Measurements from ENCODE around the gene RMDN3.

Gene RMDN3

DNA sequence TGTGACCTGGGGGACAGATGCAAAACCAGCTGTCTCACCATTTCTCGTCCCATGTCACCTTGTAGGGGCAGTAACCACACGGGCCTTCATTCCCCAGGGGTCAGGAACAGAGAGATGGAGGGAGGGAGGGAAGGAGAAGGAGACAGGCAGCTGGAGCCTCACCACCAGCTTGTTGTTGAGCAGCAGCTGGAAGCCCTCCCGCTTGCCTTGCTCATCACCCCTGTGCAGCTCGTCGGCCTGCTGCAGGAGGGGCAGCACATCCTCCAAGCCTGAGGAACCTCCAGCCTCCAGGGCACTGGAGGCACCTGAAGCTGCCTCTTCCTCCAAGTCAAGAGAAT lies 10.3 kb downstream of the RMDN3 start:
- 90% methylated on average over 5 of the region's 5 CpGs for WGBS (ENCODE audit: insufficient coverage)
- Histone ChIP-seq H3K27me3 (replicated peaks in 2 of 5; ENCODE audit: control insufficient read depth in 4 of 5, insufficient read depth in 5 of 5, low read length in 4 of 5) (no peaks in the 10 kb centered on the region), H3K27ac (ENCODE audit: insufficient read depth in 1 of 2, low read depth in 1 of 2, low read length in 2 of 2, poor library complexity in 1 of 2, severe bottlenecking in 2 of 2) (no peak overlapping the region), H3K4me1 (ENCODE audit: control extremely low read depth in 1 of 4, control insufficient read depth in 4 of 4, insufficient read depth in 4 of 4, low read length in 3 of 4) (peaks cover 0 to 35% (median 32%) of the 10 kb centered on the region in 4 experiments), H3K4me3 (ENCODE audit: control insufficient read depth in 1 of 7, extremely low read depth in 1 of 7, insufficient read depth in 4 of 7, low read depth in 2 of 7, low read length in 6 of 7) (no peak overlapping the region), H3K9me3 (ENCODE audit: control extremely low read depth in 1 of 5, control insufficient read depth in 4 of 5, insufficient read depth in 2 of 5, low read depth in 1 of 5, low read length in 4 of 5) (no peaks in the 10 kb centered on the region), H3K36me3 (ENCODE audit: control insufficient read depth in 4 of 4, insufficient read depth in 4 of 4, low read length in 3 of 4) (peaks cover 8 to 68% (median 50%) of the 10 kb centered on the region in 4 experiments)
- ChIA-PET CTCF (interaction anchor here (0.6 to 13.4 kb wide), 11 partner anchors 9 to 150 kb away, joined by 3 to 204 read pairs (median 4); partner anchors contain the start of genes C15orf62, RAD51 and VPS18), POLR2A (interaction anchor here (0.6 kb wide), 1 partner anchor 355 kb away, joined by 4 read pairs; no protein-coding TSS in a partner anchor)
- no peak for DNase-seq

GRCh38 chr15:40743921-40744814 lies 10.9 kb downstream of the RMDN3 start:
- 95% methylated on average over 10 of the region's 12 CpGs for WGBS (ENCODE audit: insufficient coverage)
- H3K4me3 ChIP-seq (ENCODE audit: control insufficient read depth in 1 of 7, extremely low read depth in 1 of 7, insufficient read depth in 4 of 7, low read depth in 2 of 7, low read length in 6 of 7), result no peak overlapping the region
- peaks cover 0 to 35% (median 32%) of the 10 kb centered on the region in 4 experiments for H3K4me1 ChIP-seq (ENCODE audit: control extremely low read depth in 1 of 4, control insufficient read depth in 4 of 4, insufficient read depth in 4 of 4, low read length in 3 of 4)
- CTCF ChIA-PET, result interaction anchor here (0.6 to 13.4 kb wide), 14 partner anchors 9 to 150 kb away, joined by 3 to 204 read pairs (median 4); partner anchors contain the start of genes C15orf62, RAD51 and VPS18
- H3K9me3 ChIP-seq (ENCODE audit: control extremely low read depth in 1 of 5, control insufficient read depth in 4 of 5, insufficient read depth in 2 of 5, low read depth in 1 of 5, low read length in 4 of 5), result no peaks in the 10 kb centered on the region
- DNase-seq, result peak in 1 of 3 donors; percentile 26
- peaks cover 9 to 68% (median 52%) of the 10 kb centered on the region in 4 experiments for H3K36me3 ChIP-seq (ENCODE audit: control insufficient read depth in 4 of 4, insufficient read depth in 4 of 4, low read length in 3 of 4)
- H3K27me3 ChIP-seq (replicated peaks in 2 of 5; ENCODE audit: control insufficient read depth in 4 of 5, insufficient read depth in 5 of 5, low read length in 4 of 5), result no peaks in the 10 kb centered on the region
- peak overlapping the region in 1 of 2 experiments; percentile 34 for H3K27ac ChIP-seq (ENCODE audit: insufficient read depth in 1 of 2, low read depth in 1 of 2, low read length in 2 of 2, poor library complexity in 1 of 2, severe bottlenecking in 2 of 2)
- POLR2A ChIA-PET, result no interaction called here

- CTCF ChIA-PET, result interaction anchor here (0.8 to 13.4 kb wide), 8 partner anchors 9 to 151 kb away, joined by 3 to 204 read pairs (median 6); partner anchors contain the start of genes C15orf62 and VPS18
- WGBS (ENCODE audit: insufficient coverage), result 100% methylated on average over 1 of the region's 2 CpGs
- Histone ChIP-seq H3K27ac (ENCODE audit: insufficient read depth in 1 of 2, low read depth in 1 of 2, low read length in 2 of 2, poor library complexity in 1 of 2, severe bottlenecking in 2 of 2) (no peak overlapping the region), H3K4me1 (ENCODE audit: control extremely low read depth in 1 of 4, control insufficient read depth in 4 of 4, insufficient read depth in 4 of 4, low read length in 3 of 4) (peaks cover 0 to 35% (median 32%) of the 10 kb centered on the region in 4 experiments), H3K27me3 (replicated peaks in 2 of 5; ENCODE audit: control insufficient read depth in 4 of 5, insufficient read depth in 5 of 5, low read length in 4 of 5) (no peaks in the 10 kb centered on the region), H3K36me3 (ENCODE audit: control insufficient read depth in 4 of 4, insufficient read depth in 4 of 4, low read length in 3 of 4) (peaks cover 14 to 75% (median 54%) of the 10 kb centered on the region in 4 experiments), H3K4me3 (ENCODE audit: control insufficient read depth in 1 of 7, extremely low read depth in 1 of 7, insufficient read depth in 4 of 7, low read depth in 2 of 7, low read length in 6 of 7) (no peak overlapping the region), H3K9me3 (ENCODE audit: control extremely low read depth in 1 of 5, control insufficient read depth in 4 of 5, insufficient read depth in 2 of 5, low read depth in 1 of 5, low read length in 4 of 5) (no peaks in the 10 kb centered on the region)
- POLR2A ChIA-PET, result no interaction called here
- no peak for DNase-seq
Measured at GRCh38 chr15:40743485-40743901, 11.6 kb downstream of the RMDN3 start.

GRCh38 chr15:40739854-40740253 lies 15.2 kb downstream of the RMDN3 start:
- Histone ChIP-seq H3K4me3 (ENCODE audit: control insufficient read depth in 1 of 7, extremely low read depth in 1 of 7, insufficient read depth in 4 of 7, low read depth in 2 of 7, low read length in 6 of 7) (no peak overlapping the region), H3K27ac (ENCODE audit: insufficient read depth in 1 of 2, low read depth in 1 of 2, low read length in 2 of 2, poor library complexity in 1 of 2, severe bottlenecking in 2 of 2) (no peak overlapping the region), H3K36me3 (ENCODE audit: control insufficient read depth in 4 of 4, insufficient read depth in 4 of 4, low read length in 3 of 4) (peaks cover 21 to 89% (median 69%) of the 10 kb centered on the region in 4 experiments), H3K27me3 (replicated peaks in 2 of 5; ENCODE audit: control insufficient read depth in 4 of 5, insufficient read depth in 5 of 5, low read length in 4 of 5) (no peaks in the 10 kb centered on the region), H3K4me1 (ENCODE audit: control extremely low read depth in 1 of 4, control insufficient read depth in 4 of 4, insufficient read depth in 4 of 4, low read length in 3 of 4) (peaks cover 0 to 13% (median 10%) of the 10 kb centered on the region in 4 experiments), H3K9me3 (ENCODE audit: control extremely low read depth in 1 of 5, control insufficient read depth in 4 of 5, insufficient read depth in 2 of 5, low read depth in 1 of 5, low read length in 4 of 5) (no peaks in the 10 kb centered on the region)
- no CpG with 5 or more reads among the region's 2 CpGs for WGBS (ENCODE audit: insufficient coverage)
- DNase-seq, result no peak
- ChIA-PET CTCF (interaction anchor here (0.9 to 2.2 kb wide), 11 partner anchors 9 to 155 kb away, joined by 3 to 7 read pairs (median 3); partner anchors contain the start of gene VPS18), POLR2A (no interaction called here)

- Histone ChIP-seq H3K9me3 (ENCODE audit: control extremely low read depth in 1 of 5, control insufficient read depth in 4 of 5, insufficient read depth in 2 of 5, low read depth in 1 of 5, low read length in 4 of 5) (no peaks in the 10 kb centered on the region), H3K27me3 (replicated peaks in 2 of 5; ENCODE audit: control insufficient read depth in 4 of 5, insufficient read depth in 5 of 5, low read length in 4 of 5) (no peaks in the 10 kb centered on the region), H3K4me3 (ENCODE audit: control insufficient read depth in 1 of 7, extremely low read depth in 1 of 7, insufficient read depth in 4 of 7, low read depth in 2 of 7, low read length in 6 of 7) (no peak overlapping the region), H3K27ac (ENCODE audit: insufficient read depth in 1 of 2, low read depth in 1 of 2, low read length in 2 of 2, poor library complexity in 1 of 2, severe bottlenecking in 2 of 2) (no peak overlapping the region), H3K4me1 (ENCODE audit: control extremely low read depth in 1 of 4, control insufficient read depth in 4 of 4, insufficient read depth in 4 of 4, low read length in 3 of 4) (peaks cover 0 to 5% (median 3%) of the 10 kb centered on the region in 4 experiments), H3K36me3 (ENCODE audit: control insufficient read depth in 4 of 4, insufficient read depth in 4 of 4, low read length in 3 of 4) (peaks cover 18 to 89% (median 71%) of the 10 kb centered on the region in 4 experiments)
- ChIA-PET POLR2A (no interaction called here), CTCF (interaction anchor here (0.8 to 2.2 kb wide), 12 partner anchors 10 to 156 kb away, joined by 3 to 7 read pairs (median 4); partner anchors contain the start of gene VPS18)
- WGBS (ENCODE audit: insufficient coverage), result 90% methylated on average over 2 of the region's 2 CpGs
- no peak for DNase-seq
Measured at GRCh38 chr15:40739047-40739446, 16.0 kb downstream of the RMDN3 start.

GRCh38 chr15:40737048-40737447 lies 18.0 kb downstream of the RMDN3 start:
- CTCF ChIA-PET, result interaction anchor here (1.6 kb wide), 1 partner anchor 40 kb away, joined by 3 read pairs; no protein-coding TSS in a partner anchor
- POLR2A ChIA-PET, result no interaction called here
- H3K36me3 ChIP-seq (ENCODE audit: control insufficient read depth in 4 of 4, insufficient read depth in 4 of 4, low read length in 3 of 4), result peaks cover 15 to 80% (median 65%) of the 10 kb centered on the region in 4 experiments

More at GRCh38 chr15:40737048-40737447, 18.0 kb downstream of the RMDN3 start:
- DNase-seq, result no peak
- Histone ChIP-seq H3K9me3 (ENCODE audit: control extremely low read depth in 1 of 5, control insufficient read depth in 4 of 5, insufficient read depth in 2 of 5, low read depth in 1 of 5, low read length in 4 of 5) (no peaks in the 10 kb centered on the region), H3K27me3 (replicated peaks in 2 of 5; ENCODE audit: control insufficient read depth in 4 of 5, insufficient read depth in 5 of 5, low read length in 4 of 5) (no peaks in the 10 kb centered on the region), H3K27ac (ENCODE audit: insufficient read depth in 1 of 2, low read depth in 1 of 2, low read length in 2 of 2, poor library complexity in 1 of 2, severe bottlenecking in 2 of 2) (peak overlapping the region in 1 of 2 experiments; percentile 10), H3K4me1 (ENCODE audit: control extremely low read depth in 1 of 4, control insufficient read depth in 4 of 4, insufficient read depth in 4 of 4, low read length in 3 of 4) (no peaks in the 10 kb centered on the region), H3K4me3 (ENCODE audit: control insufficient read depth in 1 of 7, extremely low read depth in 1 of 7, insufficient read depth in 4 of 7, low read depth in 2 of 7, low read length in 6 of 7) (no peak overlapping the region)
- 96% methylated on average over 3 of the region's 3 CpGs for WGBS (ENCODE audit: insufficient coverage)

Data from common myeloid progenitor, CD34-positive (primary cell).